IMR-90 (cell line): ENCODE measurements around the gene MAP7D1.

Experiments
- MAFK ChIP-seq: IDR thresholded peaks from 2 replicates; pipeline ENCODE4 v1.6.1; 2012; ENCODE audit warnings: low read depth, low read length, improper control_type of control experiment
- MXI1 ChIP-seq: IDR thresholded peaks from 2 replicates; pipeline ENCODE4 v1.6.1; 2012; ENCODE audit warnings: low read depth, mild to moderate bottlenecking, low read length, moderate library complexity, borderline replicate concordance
- RAD21 ChIP-seq: IDR thresholded peaks from 2 replicates; pipeline ENCODE4 v1.6.1; 2012; ENCODE audit warnings: low read length, improper control_type of control experiment
- RFX5 ChIP-seq: IDR thresholded peaks from 2 replicates; pipeline ENCODE4 v1.8.0; 2012; ENCODE audit warnings: low read depth, mild to moderate bottlenecking, low read length, moderate library complexity
- TF ChIP-seq, protein P1 (sequence below): conservative IDR thresholded peaks from 2 replicates; pipeline ENCODE4 v1.5.1; 2012; ENCODE audit warnings: mild to moderate bottlenecking, low read depth, low read length, improper control_type of control experiment
- TF ChIP-seq, protein P2 (sequence below): fragments of 150-350 bp; IDR thresholded peaks from 2 replicates; pipeline ENCODE4 v1.6.1; 2017; ENCODE audit warnings: mild to moderate bottlenecking, antibody characterized with exemption, low read length, low read depth

GRCh38 chr1:36118447-36119204 is 37.3 kb upstream of the MAP7D1 start:
- TF ChIP-seq, protein P1, sequence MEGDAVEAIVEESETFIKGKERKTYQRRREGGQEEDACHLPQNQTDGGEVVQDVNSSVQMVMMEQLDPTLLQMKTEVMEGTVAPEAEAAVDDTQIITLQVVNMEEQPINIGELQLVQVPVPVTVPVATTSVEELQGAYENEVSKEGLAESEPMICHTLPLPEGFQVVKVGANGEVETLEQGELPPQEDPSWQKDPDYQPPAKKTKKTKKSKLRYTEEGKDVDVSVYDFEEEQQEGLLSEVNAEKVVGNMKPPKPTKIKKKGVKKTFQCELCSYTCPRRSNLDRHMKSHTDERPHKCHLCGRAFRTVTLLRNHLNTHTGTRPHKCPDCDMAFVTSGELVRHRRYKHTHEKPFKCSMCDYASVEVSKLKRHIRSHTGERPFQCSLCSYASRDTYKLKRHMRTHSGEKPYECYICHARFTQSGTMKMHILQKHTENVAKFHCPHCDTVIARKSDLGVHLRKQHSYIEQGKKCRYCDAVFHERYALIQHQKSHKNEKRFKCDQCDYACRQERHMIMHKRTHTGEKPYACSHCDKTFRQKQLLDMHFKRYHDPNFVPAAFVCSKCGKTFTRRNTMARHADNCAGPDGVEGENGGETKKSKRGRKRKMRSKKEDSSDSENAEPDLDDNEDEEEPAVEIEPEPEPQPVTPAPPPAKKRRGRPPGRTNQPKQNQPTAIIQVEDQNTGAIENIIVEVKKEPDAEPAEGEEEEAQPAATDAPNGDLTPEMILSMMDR, result no peak
- TF ChIP-seq RFX5 (no peak), MAFK (no peak), MXI1 (no peak), RAD21 (no peak)
- TF ChIP-seq, protein P2, sequence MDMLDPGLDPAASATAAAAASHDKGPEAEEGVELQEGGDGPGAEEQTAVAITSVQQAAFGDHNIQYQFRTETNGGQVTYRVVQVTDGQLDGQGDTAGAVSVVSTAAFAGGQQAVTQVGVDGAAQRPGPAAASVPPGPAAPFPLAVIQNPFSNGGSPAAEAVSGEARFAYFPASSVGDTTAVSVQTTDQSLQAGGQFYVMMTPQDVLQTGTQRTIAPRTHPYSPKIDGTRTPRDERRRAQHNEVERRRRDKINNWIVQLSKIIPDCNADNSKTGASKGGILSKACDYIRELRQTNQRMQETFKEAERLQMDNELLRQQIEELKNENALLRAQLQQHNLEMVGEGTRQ, result no peak
